ELF-1 (cell line): ENCODE measurements around the gene SDC4.
"Not testable (repeated sequence)": the region's sequence is repeated elsewhere in the genome, so short reads cannot be mapped to it uniquely, and the experiment has no call there.

ENCODE experiments used
- DNase-seq: peaks from one replicate; pipeline ENCODE4 v3.0.0-alpha.2; 2016; ENCODE audit warnings: low read depth, low spot score

SDC4 gene

GRCh38 chr20:45363611-45364492 lies 15.6 kb upstream of the SDC4 start:
- no peak for DNase-seq

GRCh38 chr20:45362804-45363610 lies 14.8 kb upstream of the SDC4 start, which contains the start of gene SYS1:
SYS1 (plus strand) TSS chr20:45363156; CDS start chr20:45363532, 376 bp downstream.
- DNase-seq, result peak; percentile 99

GRCh38 chr20:45361793-45362192 lies 13.6 kb upstream of the SDC4 start:
- no peak for DNase-seq

GRCh38 chr20:45359406-45360148 lies 11.4 kb upstream of the SDC4 start:
- peak; percentile 86 for DNase-seq

GRCh38 chr20:45359069-45359405 lies 10.8 kb upstream of the SDC4 start:
- no peak for DNase-seq

- no peak for DNase-seq
Observed at GRCh38 chr20:45358282-45359068, 10.3 kb upstream of the SDC4 start.

- no peak for DNase-seq
Observed at GRCh38 chr20:45355209-45356084, 7.2 kb upstream of the SDC4 start.

GRCh38 chr20:45354423-45355208 lies 6.4 kb upstream of the SDC4 start:
- DNase-seq, result no peak

GRCh38 chr20:45353746-45354145 lies 5.5 kb upstream of the SDC4 start:
- no peak for DNase-seq

- DNase-seq, result no peak
Observed at GRCh38 chr20:45352729-45353128, 4.5 kb upstream of the SDC4 start.

- not testable (repeated sequence) for DNase-seq
Observed at GRCh38 chr20:45350795-45351194, 2.6 kb upstream of the SDC4 start.

GRCh38 chr20:45350217-45350616 lies 2.0 kb upstream of the SDC4 start:
- no peak for DNase-seq

GRCh38 chr20:45347297-45347935 lies 808 bp downstream of the SDC4 start:
- no peak for DNase-seq

GRCh38 chr20:45346851-45347250 lies 1.4 kb downstream of the SDC4 start:
- peak; percentile 62 for DNase-seq

GRCh38 chr20:45346291-45346718 lies 1.9 kb downstream of the SDC4 start:
- DNase-seq, result peak; percentile 52

GRCh38 chr20:45345104-45345936 lies 2.9 kb downstream of the SDC4 start:
- peak; percentile 62 for DNase-seq

GRCh38 chr20:45344168-45344860 lies 3.9 kb downstream of the SDC4 start:
- DNase-seq, result peak; percentile 84
